GM18498 (cell line): ENCODE measurements around the gene IFNW1.
"Not testable (repeated sequence)": the region's sequence is repeated elsewhere in the genome, so short reads cannot be mapped to it uniquely, and the experiment has no call there.

Experiments
- ATAC-seq: cut with Tn5 transposase; IDR thresholded peaks from one replicate; pipeline ENCODE4 v1.9.1; 2021; ENCODE audit warnings: mild to moderate bottlenecking, moderate library complexity; ENCODE audit not compliant: unreplicated experiment

IFNW1 gene

DNA sequence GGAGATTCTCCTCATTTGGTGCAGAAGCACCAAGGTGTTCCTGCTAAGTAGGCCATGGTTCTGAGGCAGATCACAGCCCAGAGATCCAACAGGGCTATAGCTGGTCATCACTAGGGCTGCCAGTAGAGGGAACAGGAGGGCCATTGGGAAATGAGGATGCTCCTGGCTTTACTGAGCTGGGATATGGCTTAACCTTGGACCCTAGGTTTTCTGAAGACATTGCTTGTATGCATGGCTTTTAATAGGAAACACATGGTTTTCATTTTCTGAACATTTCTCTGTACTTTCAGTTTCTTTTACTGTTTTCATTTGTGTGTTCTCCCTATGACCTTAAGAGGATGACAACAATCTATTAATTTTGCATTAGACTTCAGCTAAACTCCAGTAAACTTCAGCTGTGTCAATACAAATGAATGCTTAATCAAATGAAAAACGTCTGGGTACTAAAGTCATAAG is at the start of gene IFNW1:
IFNW1 (minus strand) TSS at position 406 of the 456 bp plus-strand sequence; CDS start at position 144, 262 bp downstream.
- ATAC-seq = peak; percentile 75

DNA sequence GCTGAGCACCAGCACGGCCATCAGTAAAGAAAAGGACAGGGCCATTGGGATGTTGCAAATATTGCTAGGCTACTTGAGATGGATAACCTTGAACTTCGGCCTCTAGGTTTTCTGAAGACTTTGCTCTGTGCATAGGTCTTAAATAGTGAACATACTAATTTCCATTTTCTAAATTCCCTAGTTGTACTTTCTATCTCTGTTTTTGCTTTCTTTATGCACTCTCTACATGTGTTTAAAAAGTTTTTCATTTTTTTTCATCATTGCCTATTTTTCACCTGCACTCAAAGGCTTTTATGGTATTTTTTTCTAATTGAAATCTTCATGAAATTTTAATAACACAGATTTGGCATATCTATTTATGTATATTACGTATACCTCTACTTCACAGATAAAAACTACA is 45.9 kb upstream of the IFNW1 start, which contains the start of gene IFNA4:
IFNA4 (minus strand) TSS at position 101 of the 400 bp plus-strand sequence; CDS start at position 45, 56 bp downstream.
- ATAC-seq = not testable (repeated sequence)

DNA sequence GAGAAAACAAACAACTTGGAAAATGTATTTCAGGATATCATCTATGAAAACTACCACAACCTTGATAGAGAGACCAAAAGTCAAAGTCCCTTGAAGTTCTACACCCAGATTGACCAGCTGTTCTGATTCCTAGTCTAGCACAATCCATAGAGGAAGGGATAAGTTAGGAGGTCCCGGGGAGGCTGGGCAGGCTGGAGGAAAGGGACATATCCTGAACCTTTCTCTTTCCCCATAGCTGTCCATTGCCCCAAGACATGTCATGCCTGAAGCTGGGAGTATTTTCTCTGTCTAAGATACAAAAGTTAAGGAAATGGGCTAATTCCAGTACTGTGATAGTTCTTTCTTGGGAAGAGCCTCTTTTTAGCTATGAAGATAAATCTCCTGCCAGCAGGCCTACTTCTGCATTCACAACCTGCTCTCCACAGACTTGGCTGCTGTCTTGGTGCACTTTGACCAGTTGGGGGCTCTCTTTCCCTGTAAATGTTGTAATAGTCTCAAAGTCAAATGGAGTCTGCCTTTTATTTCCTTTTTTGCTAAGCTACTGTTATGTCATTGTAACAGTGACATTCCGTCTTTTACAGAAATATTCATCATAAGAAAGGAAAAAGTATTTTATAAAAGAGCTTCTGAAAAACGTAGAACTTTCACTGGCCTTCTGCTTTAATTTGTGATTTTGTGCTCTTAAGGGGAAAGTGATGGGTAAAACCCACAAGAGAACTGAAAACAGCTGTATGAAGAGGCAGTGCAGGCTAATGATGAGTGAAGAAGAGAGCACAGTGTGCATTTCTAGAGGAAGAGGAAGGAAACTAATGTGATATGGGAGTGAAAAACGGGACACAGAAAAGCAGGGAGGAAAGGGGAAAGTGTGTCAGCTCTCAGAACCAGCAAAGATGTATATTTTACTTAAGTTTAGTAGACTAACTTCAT is 41.4 kb upstream of the IFNW1 start:
- ATAC-seq = peak; percentile 97

DNA sequence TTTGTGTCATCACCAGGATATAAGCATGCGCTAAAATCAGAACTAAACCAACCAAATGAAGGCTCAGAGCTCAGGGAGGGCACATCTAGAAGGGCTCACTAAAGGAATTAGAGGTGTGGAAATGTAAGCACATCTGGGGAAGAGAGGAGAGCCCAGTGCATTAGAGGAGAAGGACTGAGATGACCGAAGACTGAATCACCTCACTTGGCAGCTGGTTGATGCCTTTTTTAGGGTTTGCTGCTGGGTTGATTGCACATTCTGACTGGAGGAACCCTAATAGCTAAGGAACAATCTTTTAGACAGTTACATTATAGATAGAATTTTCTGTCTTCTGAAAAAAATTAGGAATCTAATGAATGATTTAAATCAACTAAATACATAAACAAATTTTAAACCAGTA is 33.0 kb upstream of the IFNW1 start:
- no peak for ATAC-seq

- no peak for ATAC-seq
Observed at GRCh38 chr9:21172156-21172555, 30.5 kb upstream of the IFNW1 start.

- ATAC-seq = no peak
Observed at GRCh38 chr9:21171351-21171750, 29.7 kb upstream of the IFNW1 start.

GRCh38 chr9:21166560-21166959 is 24.9 kb upstream of the IFNW1 start, which contains the start of gene IFNA21:
IFNA21 (minus strand) TSS chr9:21166660; CDS start chr9:21166612, 48 bp downstream.
- not testable (repeated sequence) for ATAC-seq

DNA sequence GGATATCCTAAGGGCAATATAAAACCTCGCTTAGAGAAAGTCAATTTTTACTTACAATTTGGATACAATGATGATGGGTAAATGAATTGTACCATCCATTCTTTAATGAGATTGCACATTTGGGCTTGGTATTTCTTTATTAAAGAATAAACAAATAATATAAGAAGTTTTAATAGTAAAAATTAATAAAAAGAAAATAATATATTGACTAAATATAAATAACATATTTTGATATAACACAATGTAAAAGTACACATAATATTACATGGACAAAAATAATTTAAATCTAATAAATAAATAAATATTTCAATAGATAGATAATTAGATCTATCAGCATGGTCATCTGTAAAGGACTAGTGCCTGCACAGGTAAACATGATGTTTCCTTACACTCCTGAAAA is 23.9 kb upstream of the IFNW1 start:
- no peak for ATAC-seq

DNA sequence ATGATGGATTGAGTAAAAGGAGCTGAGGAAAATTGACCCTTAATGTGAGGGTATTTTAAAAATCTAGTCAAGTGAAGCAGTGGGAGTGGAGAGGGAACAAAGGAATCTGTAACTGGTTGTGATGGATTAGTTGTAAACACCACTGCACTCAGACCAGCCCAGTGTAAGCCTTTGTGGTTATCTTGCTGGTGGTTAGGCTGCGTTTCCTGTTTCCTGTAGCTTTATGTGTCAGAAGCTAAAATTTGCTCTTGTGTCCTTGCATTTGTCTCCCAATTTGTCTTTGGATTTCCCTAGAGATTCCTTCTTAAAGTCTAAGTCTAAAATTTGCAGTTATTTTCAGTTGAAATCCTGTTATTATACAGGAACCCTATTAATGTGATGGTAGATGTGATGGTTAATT is 18.5 kb upstream of the IFNW1 start:
- ATAC-seq = peak; percentile 93

DNA sequence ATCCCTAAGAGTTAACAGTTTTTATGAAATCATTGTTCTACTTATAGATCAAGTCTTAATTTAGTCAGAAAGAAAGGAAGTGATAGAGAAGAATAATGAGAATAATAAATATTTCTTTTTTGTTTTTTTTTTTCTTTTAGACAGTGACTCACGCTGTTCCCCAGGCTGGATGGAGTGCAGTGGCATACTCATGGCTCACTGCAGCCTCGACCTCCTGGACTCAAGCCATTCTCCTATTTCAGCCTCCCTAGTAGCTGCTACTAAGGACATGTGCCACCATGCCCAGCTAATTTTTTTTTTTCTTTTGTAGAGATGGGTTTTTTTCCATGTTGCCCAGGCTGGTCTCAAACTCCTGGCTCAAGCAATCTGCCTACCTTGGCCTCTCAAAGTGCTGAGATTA is 13.9 kb upstream of the IFNW1 start:
- ATAC-seq = no peak

- ATAC-seq = peak; percentile 87
Observed at GRCh38 chr9:21154018-21154608, 12.5 kb upstream of the IFNW1 start.

GRCh38 chr9:21153336-21154017 is 11.8 kb upstream of the IFNW1 start:
- peak; percentile 36 for ATAC-seq

DNA sequence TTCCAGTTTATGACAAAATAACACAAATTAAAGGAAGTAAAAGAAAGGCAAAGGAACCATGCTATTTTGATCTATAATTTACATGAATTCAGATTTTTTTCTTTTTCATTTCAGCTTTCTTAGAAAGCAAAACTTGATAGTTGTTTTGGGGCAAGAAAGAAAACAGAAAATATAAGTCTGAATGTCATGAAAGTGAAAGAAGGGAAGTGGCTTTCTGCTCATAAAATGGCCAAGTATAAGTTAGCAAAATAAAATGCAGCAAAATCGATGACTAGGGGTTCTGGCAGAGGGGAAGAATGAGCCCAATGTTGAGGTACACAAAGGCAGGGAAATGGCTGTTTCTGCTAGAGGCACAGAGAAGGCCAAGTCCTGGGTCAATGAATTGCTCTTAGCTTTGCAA is 3.0 kb upstream of the IFNW1 start:
- ATAC-seq = peak; percentile 75

GRCh38 chr9:21137020-21137419 is 4.6 kb downstream of the IFNW1 start:
- ATAC-seq = no peak

DNA sequence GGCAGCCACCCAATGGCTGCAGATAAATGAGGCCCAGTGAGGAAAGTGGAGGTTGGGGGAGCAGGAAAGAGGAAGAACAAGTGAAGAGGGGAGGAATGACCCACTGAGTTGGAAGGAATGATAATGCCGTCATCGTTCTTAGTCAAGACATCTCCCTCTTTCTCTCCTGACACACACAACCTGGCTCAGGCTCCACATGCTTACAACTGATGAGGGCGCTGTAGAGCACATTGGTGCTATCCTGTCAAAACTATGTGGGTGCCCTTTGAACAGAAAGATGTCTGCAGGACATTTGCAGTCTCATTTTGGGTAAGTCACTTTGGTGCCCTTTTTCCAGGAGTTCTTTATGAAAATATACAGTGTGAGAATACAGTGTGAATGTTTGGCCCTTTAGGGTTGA is 5.9 kb downstream of the IFNW1 start:
- ATAC-seq = no peak

DNA sequence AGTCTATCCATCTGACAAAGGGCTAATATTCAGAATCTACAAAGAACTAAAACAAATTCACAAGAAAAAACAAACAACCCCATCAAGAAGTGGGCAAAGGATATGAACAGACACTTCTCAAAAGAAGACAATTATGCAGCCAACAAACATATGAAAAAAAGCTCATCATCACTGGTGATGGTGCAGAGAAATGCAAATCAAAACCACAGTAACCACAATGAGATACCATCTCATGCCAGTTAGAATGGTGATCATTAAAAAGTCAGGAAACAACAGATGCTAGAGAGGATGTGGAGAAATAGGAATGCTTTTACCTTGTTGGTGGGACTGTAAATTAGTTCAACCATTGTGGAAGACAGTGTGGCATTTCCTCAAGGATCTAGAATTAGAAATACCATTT is 13.4 kb downstream of the IFNW1 start:
- not testable (repeated sequence) for ATAC-seq

- peak; percentile 85 for ATAC-seq
Observed at GRCh38 chr9:21121595-21122251, 19.9 kb downstream of the IFNW1 start.

- ATAC-seq = peak; percentile 69
Observed at GRCh38 chr9:21121079-21121478, 20.6 kb downstream of the IFNW1 start.

GRCh38 chr9:21119093-21119770 is 22.4 kb downstream of the IFNW1 start:
- ATAC-seq = no peak

DNA sequence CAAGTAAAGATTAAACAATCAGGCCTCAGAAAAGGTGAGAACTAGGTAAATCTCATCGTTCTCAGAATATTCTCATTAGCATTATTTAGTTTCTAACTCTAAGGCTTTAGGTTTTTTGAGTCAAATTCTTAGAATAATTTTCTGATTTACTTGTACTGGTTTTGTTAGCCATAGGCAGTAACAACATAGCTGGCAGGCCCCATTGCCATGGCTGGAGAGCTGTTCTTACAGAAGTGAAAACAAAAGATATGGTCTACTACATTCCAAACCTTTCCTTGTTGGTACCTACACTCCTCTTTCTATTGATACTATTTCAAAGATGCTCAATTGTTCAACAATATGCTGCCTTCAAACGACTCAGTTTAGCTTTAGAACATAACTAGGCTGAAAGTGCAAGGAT is 27.3 kb downstream of the IFNW1 start:
- ATAC-seq = no peak
